K562 (cell line): Measurements from ENCODE around the gene SIRPD. TPM values are rescaled to one million over a fixed set of nuclear protein-coding genes. Genes with fewer than 3 reads are reported as not detected.

Experiments
- ATAC-seq: fragments of 200-7000 bp; cut with Tn5 transposase; 3 replicates; pipeline ENCODE4 v1.9.1; 2020; ENCODE audit warnings: moderate library complexity
- BruUV-seq: library from RNA; stranded (reverse); fragments of 400-500 nt; replicated peaks from 2 replicates; lab custom pipeline; 2021; lab: Mats Ljungman, UMichigan
- CTCF ChIA-PET: fragments of 300-600 bp; formaldehyde crosslinking; extraction: SDS; loops from one replicate; lab custom pipeline; 2021; ENCODE audit warnings: low intra/inter-chr PET ratio; lab: Yijun Ruan, JAX
- POLR2A ChIA-PET: fragments of 300-600, 350-650 bp; sonication (Branson Sonifier 250); formaldehyde crosslinking; extraction: SDS; loops from one replicate; lab custom pipeline; 2021; ENCODE audit warnings: antibody characterized with exemption, inconsistent platforms; lab: Yijun Ruan, JAX
- DNase-seq, 4 experiments: peaks; one replicate each; pipeline versions ENCODE4 v3.0.0 to v3.0.0-alpha.2; 2011 to 2018; ENCODE audit warnings: low spot score in 3 of 4, mixed read lengths in 3 of 4; ENCODE audit errors: extremely low read depth in 1 of 4
- FAIRE-seq: peaks from 2 replicates; lab custom pipeline; 2011; peaks lifted over from hg19 to GRCh38; lab: Jason Lieb, UNC
- H2AFZ ChIP-seq: 2 replicates; pipeline ENCODE4 v1.6.0; 2011; ENCODE audit warnings: low read depth, low read length, control low read depth, inconsistent platforms
- H3K27ac ChIP-seq: fragments of 200-600 bp; 3 replicates; pipeline ENCODE4 v1.8.0; 2011; ENCODE audit warnings: low read depth, mild to moderate bottlenecking, control low read depth, inconsistent platforms, low read length, moderate library complexity, mixed read lengths; ENCODE audit errors: extremely low read depth
- H3K27me3 ChIP-seq, 2 experiments: fragments of 300-600 bp in 1 of 2; 2 replicates in 1 of 2; 3 replicates in 1 of 2; pipeline versions ENCODE4 v1.6.0 to v1.8.0; 2011; ENCODE audit warnings: inconsistent platforms in 2 of 2, low read length in 2 of 2, mild to moderate bottlenecking in 1 of 2, mixed read lengths in 1 of 2, moderate library complexity in 1 of 2; ENCODE audit not compliant: control insufficient read depth in 2 of 2, insufficient read depth in 2 of 2
- H3K36me3 ChIP-seq: fragments of 300-600 bp; 3 replicates; pipeline ENCODE4 v1.8.0; 2011; ENCODE audit warnings: mild to moderate bottlenecking, low read length, inconsistent platforms; ENCODE audit not compliant: control insufficient read depth, insufficient read depth
- H3K4me1 ChIP-seq, 2 experiments: fragments of 200-600 bp in 1 of 2; replicated peaks in 1 of 2; 2 replicates in 1 of 2; 3 replicates in 1 of 2; pipeline versions ENCODE4 v1.5.1 to v1.8.0; 2011; ENCODE audit warnings: inconsistent platforms in 2 of 2, low read length in 2 of 2, mild to moderate bottlenecking in 1 of 2, mixed read lengths in 1 of 2, moderate library complexity in 1 of 2; ENCODE audit not compliant: control insufficient read depth in 2 of 2, insufficient read depth in 2 of 2
- H3K4me2 ChIP-seq: 2 replicates; pipeline ENCODE4 v1.6.1; 2011; ENCODE audit warnings: low read length, control low read depth, inconsistent platforms, mixed read lengths; ENCODE audit not compliant: insufficient read depth
- H3K4me3 ChIP-seq: fragments of 200-600 bp; sonication (generic), shearing (Covaris generic); 2 replicates; pipeline ENCODE4 v1.5.1; 2016; ENCODE audit warnings: control low read depth, inconsistent platforms
- H3K79me2 ChIP-seq: fragments of 200-600 bp; 3 replicates; pipeline ENCODE4 v1.8.0; 2011; ENCODE audit warnings: low read length, inconsistent platforms; ENCODE audit not compliant: control insufficient read depth, insufficient read depth
- H3K9ac ChIP-seq, 2 experiments: 2 replicates each; pipeline versions ENCODE4 v1.6.0 to v1.6.1; 2011; ENCODE audit warnings: low read depth in 2 of 2, low read length in 2 of 2, control low read depth in 1 of 2, inconsistent platforms in 1 of 2, mild to moderate bottlenecking in 1 of 2, mixed read lengths in 1 of 2; ENCODE audit not compliant: insufficient read depth in 1 of 2
- H3K9me1 ChIP-seq: one replicate; pipeline ENCODE4 v1.6.0; 2011; ENCODE audit warnings: inconsistent platforms, mild to moderate bottlenecking, low read length, moderate library complexity; ENCODE audit not compliant: control insufficient read depth, insufficient read depth
- H3K9me3 ChIP-seq: replicated peaks from 2 replicates; pipeline ENCODE4 v1.5.1; 2011; ENCODE audit warnings: low read depth, low read length, inconsistent platforms; ENCODE audit not compliant: control insufficient read depth, insufficient read depth
- H4K20me1 ChIP-seq: replicated peaks from 2 replicates; pipeline ENCODE4 v1.6.1; 2011; ENCODE audit warnings: low read length, inconsistent platforms, mixed read lengths; ENCODE audit not compliant: control insufficient read depth, insufficient read depth
- BMI1 ChIP-seq: fragments of 150-350 bp; IDR thresholded peaks from 2 replicates; pipeline ENCODE4 v1.6.1; 2014; ENCODE audit warnings: low read length
- ILK ChIP-seq: fragments of 450-650 bp; IDR thresholded peaks from 2 replicates; pipeline ENCODE4 v1.6.1; 2016; ENCODE audit warnings: missing genetic modification characterization, low read depth, mild to moderate bottlenecking, missing compliant biosample characterization, moderate library complexity, borderline replicate concordance
- MEF2A ChIP-seq: IDR thresholded peaks from 2 replicates; pipeline ENCODE4 v1.6.1; 2011; ENCODE audit warnings: low read depth, mild to moderate bottlenecking, low read length, moderate library complexity; ENCODE audit not compliant: control insufficient read depth
- POLR2AphosphoS2 ChIP-seq: IDR thresholded peaks from 2 replicates; pipeline ENCODE4 v1.6.1; 2012; ENCODE audit warnings: low read length, improper control_type of control experiment
- SMAD4 ChIP-seq: fragments of 250-450 bp; sonication (Bioruptor Pico); conservative IDR thresholded peaks from 2 replicates; pipeline ENCODE4 v1.8.0; 2021; ENCODE audit warnings: inconsistent platforms, mild to moderate bottlenecking, moderate library complexity
- TBP ChIP-seq: optimal IDR thresholded peaks from 2 replicates; pipeline ENCODE3; 2011; ENCODE audit warnings: low read depth, low read length, improper control_type of control experiment
- TCF7 ChIP-seq: sonication (generic); IDR thresholded peaks from 2 replicates; pipeline ENCODE4 v1.6.1; 2016; ENCODE audit warnings: antibody characterized with exemption, borderline replicate concordance
- ZNF165 ChIP-seq: fragments of 250-450 bp; sonication (Bioruptor Pico); IDR thresholded peaks from 2 replicates; pipeline ENCODE4 v1.4.0; 2020; ENCODE audit warnings: borderline replicate concordance
- ZNF609 ChIP-seq: sonication (generic); formaldehyde crosslinking; IDR thresholded peaks from 2 replicates; pipeline ENCODE4 v1.8.1; 2023; ENCODE audit warnings: missing genetic modification reagents, mild to moderate bottlenecking, borderline replicate concordance
- ZNF695 ChIP-seq: fragments of 450-650 bp; formaldehyde crosslinking; IDR thresholded peaks from 2 replicates; pipeline ENCODE4 v1.4.0; 2020; ENCODE audit warnings: mild to moderate bottlenecking, moderate library complexity
- WGBS: fragments of 100-300 bp; shearing (Covaris generic); methylation state at CpG from one replicate; pipeline ENCODE4 v1.1.6; 2016; ENCODE audit warnings: low coverage, mixed read lengths; ENCODE audit not compliant: insufficient coverage; ENCODE audit errors: missing lambda C conversion rate; 5-methylcytosine and 5-hydroxymethylcytosine counted together
- in situ Hi-C: fragments of 300-500 bp; cut with MboI; formaldehyde crosslinking; loops from 4 replicates; pipeline ENCODE4 v1.15.0; 2018; ENCODE audit warnings: inconsistent platforms, mixed read lengths
- intact Hi-C: fragments of 100-400 bp; cut with micrococcal nuclease; formaldehyde crosslinking; loops from 2 replicates; pipeline ENCODE4 v1.14.2; 2022
- polyA plus RNA-seq, 8 experiments: library from polyadenylated mRNA; depleted of rRNA in 4 of 8; stranded (reverse) in 5 of 8; unstranded in 3 of 8; fragments of >200 nt; fragmentation: Nextera tagmentation in 2 of 8; fragmentation: Illumina TruSeq in 1 of 8; extraction: Ambion mirVana in 2 of 8; extraction: Trizol in 1 of 8; gene quantifications; 2 replicates each; pipeline versions ENCODE4 v1.2.1 to v1.2.3, GENCODE V29; 2011 to 2014; ENCODE audit warnings: inconsistent platforms in 1 of 8, missing spikeins in 1 of 8
- total RNA-seq, 7 experiments: library from RNA; depleted of rRNA in 6 of 7; stranded (reverse); fragments of >200 nt in 6 of 7; fragmentation: Illumina TruSeq in 2 of 7; extraction: Trizol in 2 of 7; gene quantifications; 2 replicates each; pipeline versions ENCODE4 v1.2.1 to v1.2.3, GENCODE V29; 2011 to 2021; ENCODE audit warnings: low replicate concordance in 1 of 7

Gene SIRPD
- total and polyA plus RNA-seq, 9 of the 15 experiments (the other 6 are each of a cell fraction or from before 2014, with no cell fraction given): not detected

DNA sequence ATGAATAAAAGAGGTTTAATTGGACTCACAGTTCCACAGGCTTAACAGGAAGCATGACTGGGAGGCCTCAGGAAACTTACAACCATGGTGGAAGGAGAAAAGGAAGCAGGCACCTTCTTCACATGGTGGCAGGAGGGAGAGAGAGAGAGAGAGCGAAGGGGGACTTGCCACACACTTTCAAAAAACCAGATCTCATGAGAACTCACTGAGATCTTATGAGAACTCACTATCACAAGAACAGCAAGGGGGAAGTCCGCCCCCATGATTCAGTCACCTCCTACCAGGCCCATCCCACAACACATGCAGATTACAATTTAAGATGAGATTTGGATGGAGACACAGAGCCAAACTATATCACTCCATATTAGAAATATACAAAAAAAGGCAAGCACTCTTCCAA, 6.1 kb upstream of the SIRPD start:
- ChIA-PET CTCF (no interaction called here), POLR2A (no interaction called here)
- intact Hi-C loops: no loop called here
- Histone ChIP-seq H3K4me2 (no peak overlapping the region), H3K9me1 (no peaks in the 10 kb centered on the region), H3K27me3 (peaks cover 0 to 5% of the 10 kb centered on the region in 2 experiments; a peak in 1 of 5 replicates), H3K4me1 (no peaks in the 10 kb centered on the region), H3K27ac (no peak overlapping the region), H3K9me3 (no peaks in the 10 kb centered on the region; the same call in 1 of the 2 replicates), H2AFZ (no peak overlapping the region), H3K9ac (no peak overlapping the region), H3K36me3 (no peaks in the 10 kb centered on the region), H4K20me1 (no peaks in the 10 kb centered on the region), H3K79me2 (no peaks in the 10 kb centered on the region), H3K4me3 (no peak overlapping the region)
- BruUV-seq: no TSS peak
- ATAC-seq (no peak), FAIRE-seq (no peak), DNase-seq (no peak)
- in situ Hi-C loops: loop anchor here (5.0 kb wide), 1 partner anchor 54 kb away; no protein-coding TSS in a partner anchor
- no peak for TF ChIP-seq BMI1
- no peak for TF ChIP-seq ZNF695 (CRISPR knock-in tag)
- 0% methylated on average over 1 of the region's 2 CpGs for WGBS

DNA sequence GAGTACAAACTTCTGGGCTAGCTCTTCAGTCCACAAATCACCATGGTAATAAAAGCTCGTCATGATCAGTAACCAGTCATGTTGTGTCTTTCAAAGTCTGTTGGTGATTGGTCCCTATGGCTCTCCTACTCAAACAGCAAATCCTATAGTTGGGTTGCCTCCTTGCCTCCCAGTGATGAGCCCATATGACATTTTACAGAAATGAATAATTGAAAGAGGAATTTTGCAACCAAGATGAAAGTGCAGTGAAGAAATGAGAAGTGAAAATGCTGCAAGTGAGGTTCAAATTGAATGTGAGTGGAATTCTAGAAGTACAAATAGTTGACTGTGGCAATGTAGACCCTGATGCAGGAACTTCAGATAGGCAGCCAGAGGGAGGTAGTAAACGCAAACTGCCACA, 5.1 kb upstream of the SIRPD start:
- no peaks in the 10 kb centered on the region for H4K20me1 ChIP-seq
- no peak overlapping the region for H3K4me3 ChIP-seq
- intact Hi-C loops (no loop called here), in situ Hi-C loops (loop anchor here (5.0 kb wide), 1 partner anchor 55 kb away; no protein-coding TSS in a partner anchor)
- DNase-seq (peak in 2 of 4 experiments; percentile 0), ATAC-seq (no peak), FAIRE-seq (no peak)
- H3K79me2 ChIP-seq: no peaks in the 10 kb centered on the region
- TF ChIP-seq ZNF609 (CRISPR knock-in tag) (no peak), ILK (no peak), TCF7 (no peak), TBP (no peak), MEF2A (no peak), SMAD4 (CRISPR knock-in tag) (no peak), POLR2AphosphoS2 (no peak), ZNF165 (CRISPR knock-in tag) (no peak)
- no peak overlapping the region for H2AFZ ChIP-seq
- 0% methylated on average over 2 of the region's 2 CpGs for WGBS
- BruUV-seq: no TSS peak
- POLR2A ChIA-PET: no interaction called here
- no peaks in the 10 kb centered on the region for H3K9me1 ChIP-seq
- H3K27me3 ChIP-seq: no peaks in the 10 kb centered on the region
- H3K27ac ChIP-seq: no peak overlapping the region
- no peaks in the 10 kb centered on the region for H3K4me1 ChIP-seq
- H3K9me3 ChIP-seq: no peaks in the 10 kb centered on the region; the same call in 1 of the 2 replicates
- no peaks in the 10 kb centered on the region for H3K36me3 ChIP-seq
- CTCF ChIA-PET: no interaction called here
- no peak overlapping the region for H3K4me2 ChIP-seq
- H3K9ac ChIP-seq: no peak overlapping the region
